Heart left ventricle (tissue), 16 donors: ENCODE results near the gene WFIKKN2. TPM values are rescaled to one million over a fixed set of nuclear protein-coding genes. Genes with fewer than 3 reads are reported as not detected.

Source experiments
- ATAC-seq, 4 donors: fragments of 200-7000 bp; cut with Tn5 transposase; one replicate each; pipeline ENCODE4 v1.9.1; 2020 to 2022; ENCODE audit warnings: moderate library complexity in 4 of 4, mild to moderate bottlenecking in 3 of 4, moderate number of reproducible peaks in 1 of 4
- DNase-seq, 5 donors: peaks; one replicate each; pipeline ENCODE4 v3.0.0-alpha.2; 2020
- H3K27ac ChIP-seq, 12 donors: fragments of 200-600 bp; sonication (generic) in 4 of 12; one replicate each; pipeline versions ENCODE4 v1.5.0 to v1.8.0; 2016 to 2022; ENCODE audit warnings: mild to moderate bottlenecking in 2 of 12
- H3K27me3 ChIP-seq, 9 donors: fragments of 200-600 bp; sonication (generic) in 2 of 9; one replicate each; pipeline versions ENCODE4 v1.5.1 to v1.8.0; 2016 to 2022; ENCODE audit warnings: mild to moderate bottlenecking in 3 of 9
- H3K36me3 ChIP-seq, 9 donors: fragments of 200-600 bp; sonication (generic) in 2 of 9; one replicate each; pipeline versions ENCODE4 v1.5.0 to v1.8.0; 2018 to 2022; ENCODE audit warnings: mild to moderate bottlenecking in 2 of 9
- H3K4me1 ChIP-seq, 12 donors: fragments of 200-600 bp; sonication (generic) in 4 of 12; one replicate each; pipeline versions ENCODE4 v1.5.0 to v1.8.0; 2016 to 2022; ENCODE audit warnings: mild to moderate bottlenecking in 3 of 12
- H3K4me3 ChIP-seq, 12 donors: fragments of 200-600 bp; sonication (generic) in 4 of 12; one replicate each; pipeline versions ENCODE4 v1.5.0 to v1.8.0; 2017 to 2022; ENCODE audit warnings: mild to moderate bottlenecking in 9 of 12, moderate library complexity in 4 of 12
- H3K9me3 ChIP-seq, 12 donors: fragments of 200-600 bp; sonication (generic) in 4 of 12; one replicate each; pipeline versions ENCODE4 v1.5.0 to v1.8.0; 2016 to 2022; ENCODE audit warnings: mild to moderate bottlenecking in 1 of 12
- CTCF ChIP-seq, 12 donors: fragments of 200-600 bp; sonication (generic) in 4 of 12; IDR thresholded peaks; one replicate each; pipeline versions ENCODE4 v1.5.0 to v1.8.0; 2018 to 2022; ENCODE audit warnings: antibody characterized with exemption in 12 of 12, mild to moderate bottlenecking in 5 of 12
- POLR2A ChIP-seq, 2 donors: fragments of 450-650 bp; IDR thresholded peaks; one replicate each; pipeline ENCODE4 v1.6.1; 2017; ENCODE audit warnings: antibody characterized with exemption in 2 of 2, mild to moderate bottlenecking in 2 of 2, moderate library complexity in 2 of 2
- WGBS, 4 donors: extraction: QIAGEN DNeasy Blood & Tissue Kit in 2 of 4; methylation state at CpG; one replicate each; pipeline versions ENCODE4 v1.1.5 to v1.1.7; 2013 to 2018; 5-methylcytosine and 5-hydroxymethylcytosine counted together
- intact Hi-C, 10 donors: fragments of 100-400 bp; cut with DNase I; formaldehyde crosslinking; loops; one replicate each; pipeline versions ENCODE4 v1.11.1 to v1.14.2; 2022
- polyA plus RNA-seq, 2 donors: library from polyadenylated mRNA; stranded (reverse); fragments of 200-250 nt; gene quantifications; one replicate each; pipeline ENCODE4 v1.2.3, GENCODE V29; 2013
- total RNA-seq, 9 donors: library from RNA; depleted of rRNA in 2 of 9; stranded (reverse); fragments of >200 nt in 2 of 9; fragmentation: NEBNext Ultra II Directional in 3 of 9; extraction: Animal tissue kit (Norgen Biotek cat#: 25700) in 3 of 9; gene quantifications; one replicate each; pipeline versions ENCODE4 v1.1.0 to v1.2.4, GENCODE V29; 2016 to 2023
- donor health status: ischemic (EF 13 %, LVEDD 7.1; RV severe dilation, severe dysfunction).
- donor health status: healthy with polysubstance abuse.
- donor health status: DM: no; HTN: yes; CAD: no.
- donor health status: DM: no; HTN: no; CAD: no.
- donor health status: ischemic (EF 25% LVEDD 6.9; RV normal size, moderate dysfunction).
- donor health status: ischemic (EF 25% LVEDD 5.7; RV mildly dilated, moderate dysfunction).
- donor health status: healthy.
- donor health status: DM: yes; HTN: yes; CAD: no.
- donor health status: ischemic (EF 35%, LVEDD 5.7; RV mildly dilated, moderate dysfunction).
- donor health status: nonischemic (EF 11% LVEDD 7.7; RV severe dilation, severe dysfunction).
- donor health status: DM: yes; HTN: yes; CAD: no.
- donor health status: PGD.
- donor health status: ischemic (EF 29% LVEDD 5.4; RV normal size, mild dysfunction).
- donor health status: nonischemic (EF 23%, LVEDD 6.1; RV moderate dilation, normal function).

WFIKKN2 gene
- total and polyA plus RNA-seq, 11 donors: 0.08 to 0.75 (median 0.24) TPM; not detected in 2

GRCh38 chr17:50890675-50891516 is 55.5 kb downstream of the WFIKKN2 start:
- intact Hi-C loops: no loop called here
- H3K27ac ChIP-seq: no peak overlapping the region
- DNase-seq: no peak
- H3K4me1 ChIP-seq: peaks cover 0 to 9% (median 0%) of the 10 kb centered on the region in 12 donors
- H3K36me3 ChIP-seq: no peaks in the 10 kb centered on the region
- no peaks in the 10 kb centered on the region for H3K27me3 ChIP-seq
- WGBS, 4 donors: 73 to 90% (median 86%) methylated on average over 12 of the region's 12 CpGs
- TF ChIP-seq POLR2A (IDR thresholded peaks at IDR 0.05) (no peak), CTCF (IDR thresholded peaks at IDR 0.05) (no peak)
- ATAC-seq: no peak
- no peak overlapping the region for H3K4me3 ChIP-seq
- H3K9me3 ChIP-seq: no peaks in the 10 kb centered on the region

- WGBS, 4 donors: 91 to 96% (median 94%) methylated on average over 4 of the region's 4 CpGs
- ATAC-seq: no peak
Observed at GRCh38 chr17:50891577-50891989, 56.2 kb downstream of the WFIKKN2 start.

More at GRCh38 chr17:50891577-50891989, 56.2 kb downstream of the WFIKKN2 start:
- Histone ChIP-seq H3K27ac (no peak overlapping the region), H3K36me3 (no peaks in the 10 kb centered on the region), H3K4me3 (no peak overlapping the region), H3K4me1 (peaks cover 0 to 9% (median 0%) of the 10 kb centered on the region in 12 donors), H3K9me3 (no peaks in the 10 kb centered on the region), H3K27me3 (no peaks in the 10 kb centered on the region)
- intact Hi-C loops: no loop called here
- TF ChIP-seq CTCF (IDR thresholded peaks at IDR 0.05): no peak
- no peak for TF ChIP-seq POLR2A (IDR thresholded peaks at IDR 0.05)
- DNase-seq: no peak

Other genes with a start within 250 kb of the WFIKKN2 start
- 10 to 100 TPM in 1 of 9 donors, 1 to 10 TPM in 4, under 1 TPM in 3, not detected in 1; 0.20 to 21.6 (median 1.3) TPM for gene ABCC3, start 200.7 kb upstream of the WFIKKN2 start, total RNA-seq
- 1 to 10 TPM in 1 of 2 donors, under 1 TPM in 1; 0.50 to 1.4 TPM for gene ABCC3, start 200.7 kb upstream of the WFIKKN2 start, polyA plus RNA-seq
- 10 to 100 TPM; 38.8 to 55.4 (median 47.2) TPM for gene ANKRD40, start 127.7 kb upstream of the WFIKKN2 start, total RNA-seq
- 10 to 100 TPM; 22.2 to 48.2 TPM for gene ANKRD40, start 127.7 kb upstream of the WFIKKN2 start, polyA plus RNA-seq
- 10 to 100 TPM; 16.5 to 55.5 (median 52.1) TPM for gene LUC7L3, start 116.0 kb upstream of the WFIKKN2 start, total RNA-seq
- gene LUC7L3, start 116.0 kb upstream of the WFIKKN2 start, polyA plus RNA-seq: 10 to 100 TPM; 33.4 to 89.0 TPM
- not detected for gene ANKRD40CL, start 68.1 kb upstream of the WFIKKN2 start, total RNA-seq
- gene ANKRD40CL, start 68.1 kb upstream of the WFIKKN2 start, polyA plus RNA-seq: not detected
- gene TOB1, start 30.8 kb downstream of the WFIKKN2 start, total RNA-seq: 100 to 1,000 TPM in 4 of 9 donors, 10 to 100 TPM in 5; 38.3 to 136 (median 88.7) TPM
- gene TOB1, start 30.8 kb downstream of the WFIKKN2 start, polyA plus RNA-seq: 10 to 100 TPM; 22.2 to 34.2 TPM